Activated CD8-positive, alpha-beta memory T cell treated with anti-CD3 and anti-CD28 coated beads, Interleukin-2, amount 50 U/mL, for 4 hours (primary cell): Measurements from ENCODE around the gene USP21.
"Not testable (repeated sequence)": the region's sequence is repeated elsewhere in the genome, so short reads cannot be mapped to it uniquely, and the experiment has no call there.

Experiments used
- DNase-seq: peaks from one replicate; pipeline ENCODE4 v3.0.0-alpha.2; 2020

The USP21 gene, protein sequence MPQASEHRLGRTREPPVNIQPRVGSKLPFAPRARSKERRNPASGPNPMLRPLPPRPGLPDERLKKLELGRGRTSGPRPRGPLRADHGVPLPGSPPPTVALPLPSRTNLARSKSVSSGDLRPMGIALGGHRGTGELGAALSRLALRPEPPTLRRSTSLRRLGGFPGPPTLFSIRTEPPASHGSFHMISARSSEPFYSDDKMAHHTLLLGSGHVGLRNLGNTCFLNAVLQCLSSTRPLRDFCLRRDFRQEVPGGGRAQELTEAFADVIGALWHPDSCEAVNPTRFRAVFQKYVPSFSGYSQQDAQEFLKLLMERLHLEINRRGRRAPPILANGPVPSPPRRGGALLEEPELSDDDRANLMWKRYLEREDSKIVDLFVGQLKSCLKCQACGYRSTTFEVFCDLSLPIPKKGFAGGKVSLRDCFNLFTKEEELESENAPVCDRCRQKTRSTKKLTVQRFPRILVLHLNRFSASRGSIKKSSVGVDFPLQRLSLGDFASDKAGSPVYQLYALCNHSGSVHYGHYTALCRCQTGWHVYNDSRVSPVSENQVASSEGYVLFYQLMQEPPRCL

DNA sequence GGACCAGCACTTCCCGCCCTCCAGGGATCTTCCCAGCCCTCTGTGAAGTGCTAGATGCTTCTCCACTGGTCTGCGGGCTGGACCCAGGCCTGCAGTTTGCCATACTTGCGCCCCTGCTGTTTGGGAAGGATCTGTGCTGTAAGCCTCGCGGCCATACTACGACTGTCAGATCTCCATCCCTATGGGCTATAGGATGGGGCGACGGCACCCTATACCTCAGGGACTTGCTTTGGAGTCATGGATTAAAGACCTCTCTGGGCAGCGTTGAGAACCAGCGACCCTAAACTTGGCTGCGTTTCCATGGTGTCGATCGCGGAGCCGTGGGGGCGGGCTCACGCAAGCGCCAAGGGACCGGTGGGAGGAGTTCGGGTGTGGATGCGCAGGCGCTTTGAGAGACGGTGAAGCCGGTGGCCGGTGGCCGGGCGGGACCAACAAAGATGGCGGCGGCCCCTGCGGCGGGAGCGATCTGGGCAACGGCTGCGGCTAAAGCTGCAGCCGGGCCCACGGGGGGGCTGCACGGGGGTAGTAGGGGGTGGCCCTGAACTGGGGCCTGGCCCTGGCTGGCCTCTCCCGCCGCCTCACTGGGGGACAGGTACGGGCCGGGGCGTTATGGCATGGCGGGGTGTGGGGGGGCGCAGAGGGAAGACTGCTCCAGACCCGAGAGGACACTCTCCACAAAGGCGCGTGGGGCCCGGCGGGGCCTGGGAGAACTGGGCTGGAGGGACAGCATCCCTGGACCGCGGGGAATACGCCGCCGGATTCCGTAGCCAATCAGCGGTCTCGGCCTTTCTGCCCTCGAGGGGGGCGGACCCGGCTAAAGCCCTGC is at the start of gene USP21:
USP21 (plus strand) TSS at position 414 of the 826 bp plus-strand sequence. CDS start 1,141 bp downstream, outside the sequence.
- peak; percentile 90 for DNase-seq

DNA sequence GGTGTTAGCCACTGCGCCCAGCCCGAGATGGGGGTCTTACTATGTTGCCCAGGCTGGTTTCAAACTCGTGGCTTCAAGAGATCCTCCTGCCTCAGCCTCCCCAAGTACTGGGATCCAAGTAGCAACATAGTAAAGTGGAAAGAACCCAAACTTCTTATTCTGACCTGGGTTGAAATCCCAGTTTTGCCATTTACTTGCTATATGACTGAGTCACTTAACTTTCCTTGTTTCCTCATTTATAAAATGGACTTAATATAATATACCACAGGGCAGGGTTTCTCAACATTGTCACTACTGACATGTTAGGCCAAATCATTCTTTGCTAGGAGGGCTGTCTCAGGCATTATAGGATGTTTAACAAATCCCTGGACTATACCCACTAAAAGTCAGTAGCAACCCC is 48.2 kb upstream of the USP21 start:
- DNase-seq, result no peak

DNA sequence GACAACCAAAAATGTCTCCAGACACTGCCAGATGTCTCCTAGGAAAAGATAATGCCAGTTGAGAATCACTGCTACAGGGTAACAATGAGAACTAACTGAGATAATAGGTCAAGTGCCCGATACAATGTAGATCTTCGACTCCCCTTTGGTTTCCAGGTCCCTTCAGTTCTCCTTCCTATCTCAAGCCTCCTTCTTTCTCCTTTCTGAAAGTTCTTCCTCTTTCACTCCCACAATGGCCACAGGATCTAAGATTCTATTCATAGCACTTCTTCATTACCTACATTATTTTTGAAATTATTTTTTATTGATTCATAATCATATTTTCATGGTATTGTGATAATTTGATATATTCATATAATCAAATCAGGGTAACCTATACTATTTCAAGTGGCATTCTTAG is 47.8 kb upstream of the USP21 start:
- DNase-seq, result no peak

DNA sequence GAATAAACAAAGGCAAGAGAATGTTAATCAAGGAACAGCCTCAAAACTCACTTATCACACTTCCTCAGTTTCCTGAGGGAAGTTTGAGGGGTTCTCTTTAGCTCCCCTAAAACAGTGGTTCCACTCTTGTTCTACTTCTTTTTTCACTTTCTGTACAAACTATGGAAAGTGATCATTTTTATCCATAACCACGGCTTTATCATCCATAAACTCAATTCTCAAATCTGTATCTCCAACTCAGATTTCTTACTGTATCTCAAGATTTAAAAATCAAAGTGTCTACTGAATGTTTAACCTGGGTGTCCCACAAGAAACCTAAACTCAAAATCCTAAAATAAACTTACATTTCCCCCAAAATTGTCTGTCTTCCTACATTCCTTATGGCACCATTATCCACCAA is 45.4 kb upstream of the USP21 start:
- no peak for DNase-seq

DNA sequence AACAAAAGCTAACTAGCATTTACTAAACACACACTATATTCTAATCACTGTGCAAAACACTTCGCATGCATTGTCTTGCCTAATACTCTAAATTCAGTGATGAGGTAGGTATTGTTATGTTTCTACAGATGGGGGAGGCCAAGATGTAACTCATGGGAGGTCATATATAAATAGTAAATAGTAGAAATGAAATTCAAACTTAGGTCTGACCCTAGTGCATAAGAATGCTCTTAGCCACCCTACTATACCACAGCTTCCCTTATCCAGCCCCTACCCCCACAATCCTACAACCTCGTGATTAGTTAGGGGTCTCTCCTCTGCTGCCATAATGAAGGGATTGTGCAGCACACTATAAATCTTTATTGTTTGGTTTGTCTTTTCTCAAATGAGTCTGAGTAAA is 44.7 kb upstream of the USP21 start:
- no peak for DNase-seq

DNA sequence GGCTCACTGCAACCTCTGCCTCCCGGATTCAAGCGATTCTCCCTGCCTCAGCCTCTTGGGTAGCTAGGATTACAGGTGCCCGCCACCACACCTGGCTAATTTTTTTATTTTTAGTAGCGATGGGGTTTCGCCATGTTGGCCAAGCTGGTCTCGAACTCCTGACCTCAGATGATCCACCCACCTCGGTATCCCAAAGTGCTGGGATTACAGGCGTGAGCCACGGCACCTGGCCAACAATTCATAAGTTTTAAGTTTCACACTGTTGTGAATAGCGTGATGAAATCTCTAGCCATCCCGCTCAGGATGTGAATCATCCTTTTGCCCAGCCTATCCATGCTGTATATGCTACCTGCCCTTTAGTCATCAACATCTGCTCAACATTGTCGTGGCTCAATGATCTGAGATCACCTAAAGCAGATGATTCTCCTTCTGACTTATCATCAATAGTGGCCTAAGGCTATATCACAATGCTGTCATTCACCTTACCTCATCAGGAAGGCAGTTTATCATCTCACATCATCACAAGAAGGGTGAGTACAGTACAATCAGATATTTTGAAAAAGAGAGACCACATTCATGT is 44.1 kb upstream of the USP21 start:
- DNase-seq, result peak; percentile 29

DNA sequence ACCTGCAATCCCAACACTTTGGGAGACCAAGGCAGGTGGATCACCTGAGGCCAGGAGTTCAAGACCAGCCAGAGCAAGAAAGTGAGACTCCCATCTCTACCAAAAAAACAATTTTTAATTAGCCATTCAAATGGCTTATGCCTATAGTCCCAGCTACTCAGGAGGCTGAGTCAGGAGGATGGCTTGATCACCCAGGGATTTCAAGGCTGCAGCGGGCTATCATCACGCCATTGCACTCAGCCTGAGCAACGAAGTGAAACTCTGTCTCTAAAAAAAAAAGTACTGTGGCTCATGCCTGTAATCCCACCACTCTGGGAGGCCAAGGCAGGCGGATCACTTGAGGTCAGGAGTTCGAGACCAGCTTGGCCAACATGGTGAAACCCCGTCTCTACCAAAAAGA is 43.3 kb upstream of the USP21 start:
- not testable (repeated sequence) for DNase-seq

DNA sequence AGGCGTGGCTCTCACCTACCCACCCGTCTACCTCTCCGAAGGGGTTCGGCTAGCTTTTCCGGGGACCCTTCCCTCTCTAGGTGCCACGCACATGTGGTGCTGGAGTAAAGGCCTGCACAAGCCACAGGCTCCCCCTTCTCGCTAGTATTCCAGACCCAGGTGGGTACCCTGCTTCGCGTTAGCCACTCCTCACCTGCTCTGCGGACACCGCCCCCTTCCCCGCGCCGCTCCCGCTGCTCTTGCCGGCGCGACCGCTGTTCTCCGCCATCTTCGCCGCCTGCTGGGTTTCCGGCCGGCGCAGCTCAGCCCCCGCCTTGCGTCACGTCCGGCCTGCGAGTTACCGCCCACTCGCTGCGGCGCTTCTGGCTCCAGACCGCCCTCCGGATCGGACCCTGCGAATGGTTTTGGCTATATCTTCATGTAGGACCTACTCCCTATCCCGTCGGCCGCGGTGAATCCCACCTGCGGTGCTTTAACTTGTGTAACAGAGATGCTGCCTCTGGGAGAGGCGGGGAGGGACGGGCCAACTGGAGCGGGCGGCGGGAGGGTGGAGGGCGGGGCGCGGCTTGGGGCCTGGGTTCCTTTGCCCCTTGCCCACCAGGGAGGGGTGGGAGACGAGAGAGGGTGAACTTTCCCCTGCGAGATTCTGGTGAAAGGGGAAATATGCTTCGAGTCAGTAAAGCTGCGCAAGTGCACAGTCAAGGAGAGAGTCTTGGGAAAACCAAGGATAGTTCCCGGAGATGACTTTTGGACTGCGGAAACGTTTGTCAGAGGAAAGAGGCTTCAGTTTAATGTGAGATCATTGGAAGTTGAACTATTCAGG is 41.3 kb upstream of the USP21 start, which contains the start of the genes NIT1 and PFDN2:
NIT1 (plus strand) TSS at position 347 of the 823 bp plus-strand sequence; CDS start at position 419, 72 bp downstream.
PFDN2 (minus strand) TSS at position 279 of the 823 bp plus-strand sequence; CDS start at position 268, 11 bp downstream.
- peak; percentile 85 for DNase-seq

DNA sequence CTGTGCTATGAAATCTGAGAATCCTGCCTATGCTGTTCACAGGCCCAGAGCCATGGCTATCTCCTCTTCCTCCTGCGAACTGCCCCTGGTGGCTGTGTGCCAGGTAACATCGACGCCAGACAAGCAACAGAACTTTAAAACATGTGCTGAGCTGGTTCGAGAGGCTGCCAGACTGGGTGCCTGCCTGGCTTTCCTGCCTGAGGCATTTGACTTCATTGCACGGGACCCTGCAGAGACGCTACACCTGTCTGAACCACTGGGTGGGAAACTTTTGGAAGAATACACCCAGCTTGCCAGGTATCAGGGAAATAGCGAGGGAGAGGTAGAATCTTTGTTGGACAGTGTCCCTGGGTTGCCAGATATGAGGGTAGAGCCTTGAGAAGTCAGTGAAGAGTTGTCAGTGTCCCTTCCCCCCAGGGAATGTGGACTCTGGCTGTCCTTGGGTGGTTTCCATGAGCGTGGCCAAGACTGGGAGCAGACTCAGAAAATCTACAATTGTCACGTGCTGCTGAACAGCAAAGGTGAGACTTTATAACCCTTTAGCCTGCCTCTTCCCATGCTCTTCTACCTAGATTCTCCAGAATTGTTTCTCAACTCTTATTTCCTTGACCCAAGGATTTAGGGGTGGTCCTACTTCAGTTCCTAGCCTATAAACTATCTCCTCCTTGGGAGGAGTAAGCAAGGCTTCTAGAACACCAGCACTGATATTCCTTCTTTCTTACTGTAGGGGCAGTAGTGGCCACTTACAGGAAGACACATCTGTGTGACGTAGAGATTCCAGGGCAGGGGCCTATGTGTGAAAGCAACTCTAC is 40.0 kb upstream of the USP21 start:
- peak; percentile 53 for DNase-seq

DNA sequence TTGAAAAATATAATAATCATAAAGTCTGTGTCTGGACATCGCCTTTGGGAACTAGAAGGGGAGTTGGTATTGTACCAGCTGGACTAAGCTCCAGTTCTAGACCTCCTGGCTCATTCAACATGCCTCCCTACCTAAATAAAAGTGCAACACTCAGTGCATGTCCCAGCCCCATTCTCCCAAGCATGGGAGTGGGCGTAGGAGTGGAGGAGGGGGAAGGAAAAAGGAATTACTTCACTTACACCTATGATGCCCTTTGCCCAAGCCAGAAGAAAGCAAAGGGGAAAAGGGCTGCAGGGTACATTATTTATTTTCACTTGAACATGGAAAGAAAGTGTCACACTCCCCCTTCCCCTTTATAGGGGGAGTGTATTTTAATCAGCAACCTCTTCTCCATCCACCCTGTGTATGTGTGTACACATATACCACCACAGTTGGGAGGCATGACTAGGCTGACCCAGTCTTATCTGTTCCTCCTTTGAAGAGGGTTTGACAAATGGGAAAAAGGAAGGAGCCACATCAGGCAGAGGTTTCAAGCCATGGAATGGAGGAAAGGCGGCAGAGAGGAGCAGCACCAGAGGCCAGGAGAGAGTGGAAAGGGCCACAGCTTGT is 38.2 kb upstream of the USP21 start:
- DNase-seq, result no peak

DNA sequence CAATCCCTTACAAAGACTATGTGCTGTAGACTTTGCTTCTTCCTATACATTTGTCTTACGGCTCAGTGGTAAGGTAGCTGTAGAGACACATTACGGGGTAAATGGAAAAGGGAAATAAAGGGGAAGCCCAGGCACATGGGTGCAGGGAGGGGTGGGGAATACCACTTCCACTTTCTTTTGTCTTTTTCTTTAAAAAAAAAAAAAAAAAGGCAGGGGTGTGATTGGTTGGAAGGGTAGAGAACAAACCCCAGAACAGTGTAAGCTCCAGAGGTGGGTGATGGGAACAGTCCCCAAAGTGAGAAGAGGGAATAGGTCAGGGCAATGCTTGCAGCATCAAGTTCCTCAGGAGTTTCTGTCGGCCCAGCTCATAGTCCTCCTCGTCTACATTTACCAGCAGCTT is 37.5 kb upstream of the USP21 start:
- DNase-seq, result no peak

DNA sequence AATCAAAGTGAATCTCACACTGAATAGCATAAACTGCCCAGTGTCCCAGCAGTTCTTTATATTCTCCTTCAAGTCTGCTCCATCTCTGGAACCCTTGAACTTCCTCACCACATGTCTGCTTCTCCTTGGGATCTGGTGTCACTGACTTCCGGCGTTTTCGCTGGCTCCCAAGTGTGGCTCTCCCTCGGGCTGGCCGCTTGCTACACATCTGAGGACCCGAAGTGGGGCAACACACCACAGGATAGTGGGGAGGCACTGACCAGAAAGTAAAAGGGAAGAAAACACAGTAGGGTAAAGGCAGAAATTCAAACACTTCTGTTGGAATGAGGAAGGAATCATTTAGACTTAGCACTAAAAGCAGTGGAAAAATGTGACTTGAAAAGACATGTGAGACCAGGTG is 36.3 kb upstream of the USP21 start:
- no peak for DNase-seq

DNA sequence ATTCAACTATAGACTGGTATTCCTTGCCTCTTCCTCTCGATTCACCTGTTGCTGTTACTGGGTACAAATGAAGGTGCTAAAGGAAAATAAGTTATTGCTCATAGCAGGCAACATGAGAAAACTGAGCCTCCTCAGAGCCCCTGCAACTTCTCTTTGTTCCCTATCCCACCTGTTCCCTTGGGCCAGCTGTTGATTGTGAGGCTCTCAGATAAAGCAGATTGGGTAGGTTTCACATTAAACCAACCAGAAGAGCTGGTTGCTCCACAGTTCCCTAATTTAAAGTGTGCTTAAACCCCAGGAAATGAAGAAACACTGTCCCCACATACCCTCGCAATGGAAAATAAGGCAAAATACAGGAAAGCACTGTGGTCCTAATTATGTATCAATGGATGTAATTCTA is 31.7 kb upstream of the USP21 start:
- no peak for DNase-seq

DNA sequence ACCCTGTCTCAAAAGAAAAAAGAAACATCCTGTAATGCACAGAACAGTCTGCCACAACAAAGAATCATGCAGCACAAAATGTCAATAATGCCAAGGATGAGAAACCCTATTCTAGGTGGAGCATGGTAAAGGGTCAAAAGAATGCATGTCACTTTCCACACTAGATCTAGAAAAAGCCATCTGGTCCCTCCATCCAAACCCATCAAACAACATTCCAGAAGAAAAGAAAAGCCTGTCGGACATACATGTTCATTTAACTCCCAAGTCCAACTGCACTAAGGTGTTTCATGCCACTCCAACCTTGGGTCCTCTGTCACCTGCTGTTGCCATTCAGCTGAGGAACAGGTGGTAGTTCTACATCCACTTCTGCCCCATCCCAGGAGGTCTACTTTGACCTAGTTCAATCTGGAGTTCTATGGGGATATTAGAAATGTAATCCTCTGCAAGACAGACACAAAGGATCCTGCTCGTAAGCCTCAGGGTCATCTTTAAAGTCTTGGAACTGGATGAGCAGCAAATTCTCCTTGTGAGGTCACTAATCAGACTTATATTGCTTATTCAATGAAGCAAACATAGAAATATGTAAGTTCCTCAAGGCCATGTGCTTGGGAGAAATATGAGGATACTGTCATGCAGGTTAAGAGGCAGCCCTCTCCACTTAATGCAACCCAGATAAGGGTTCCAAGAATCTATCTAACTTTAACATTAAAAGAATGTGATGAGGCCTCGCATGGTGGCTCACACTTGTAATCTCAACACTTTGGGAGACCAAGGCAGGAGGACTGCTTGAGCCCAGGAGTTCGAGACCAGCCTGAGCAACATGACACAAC is 30.5 kb upstream of the USP21 start:
- no peak for DNase-seq

DNA sequence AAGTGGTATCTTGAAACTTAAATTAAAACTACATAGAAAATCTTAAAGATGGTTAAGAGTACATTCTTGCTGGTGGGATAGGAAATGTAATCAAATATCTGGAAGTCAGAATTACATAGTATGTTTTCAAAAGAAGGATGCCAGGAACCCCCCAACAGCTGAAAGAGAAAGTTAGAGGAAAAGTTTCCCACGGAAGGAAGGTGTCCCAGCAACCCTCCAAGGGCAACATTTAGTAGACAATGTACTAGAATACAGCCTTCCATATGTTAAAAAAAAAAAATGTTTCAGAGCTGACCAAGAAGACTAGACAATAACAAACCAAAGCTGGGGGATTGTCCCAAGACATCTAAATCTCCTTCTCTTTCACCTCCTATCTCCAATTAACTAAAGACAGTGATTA is 29.0 kb upstream of the USP21 start:
- DNase-seq, result no peak

DNA sequence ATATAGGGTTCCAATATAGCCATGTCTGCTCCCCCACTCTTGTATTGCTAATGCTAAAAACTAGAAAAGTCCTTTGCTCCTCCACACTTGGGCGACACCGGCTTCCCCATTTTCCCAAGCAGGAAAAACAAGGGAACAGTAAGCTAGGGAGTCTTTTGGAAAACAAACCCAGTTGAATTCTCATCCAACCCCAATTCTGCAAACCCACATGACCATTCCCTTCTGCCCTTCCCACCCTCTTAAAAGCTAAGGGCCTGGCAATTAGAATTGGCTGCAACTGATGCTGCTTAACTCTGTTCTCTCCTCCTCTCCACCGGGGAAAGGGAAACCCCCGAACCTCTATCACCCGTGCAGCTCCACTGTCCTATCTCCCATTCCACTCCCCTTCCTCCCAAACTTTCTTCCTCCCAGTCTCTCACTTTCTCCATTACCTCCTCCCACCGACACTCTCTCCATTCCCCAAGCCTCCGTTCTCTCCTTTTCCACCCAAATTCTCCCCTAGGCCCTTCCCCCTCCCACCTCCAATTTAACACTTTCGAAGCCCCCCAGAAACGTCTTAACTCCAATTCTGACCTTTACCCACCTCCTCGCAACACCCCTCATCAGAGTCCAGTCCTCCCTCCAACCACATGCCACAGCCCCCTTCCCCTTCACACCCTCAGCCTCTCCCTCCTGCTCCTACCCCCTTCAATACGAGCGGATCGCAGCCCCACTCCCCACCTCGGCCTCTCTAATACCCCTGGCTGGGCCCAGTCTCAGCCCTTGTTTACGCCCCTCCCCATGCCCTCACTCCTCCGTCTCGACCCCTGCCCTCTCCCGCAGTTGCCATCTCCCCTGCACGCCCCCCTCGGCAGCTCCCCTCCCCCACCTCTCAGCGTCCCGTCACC is 27.5 kb upstream of the USP21 start:
- DNase-seq, result no peak

DNA sequence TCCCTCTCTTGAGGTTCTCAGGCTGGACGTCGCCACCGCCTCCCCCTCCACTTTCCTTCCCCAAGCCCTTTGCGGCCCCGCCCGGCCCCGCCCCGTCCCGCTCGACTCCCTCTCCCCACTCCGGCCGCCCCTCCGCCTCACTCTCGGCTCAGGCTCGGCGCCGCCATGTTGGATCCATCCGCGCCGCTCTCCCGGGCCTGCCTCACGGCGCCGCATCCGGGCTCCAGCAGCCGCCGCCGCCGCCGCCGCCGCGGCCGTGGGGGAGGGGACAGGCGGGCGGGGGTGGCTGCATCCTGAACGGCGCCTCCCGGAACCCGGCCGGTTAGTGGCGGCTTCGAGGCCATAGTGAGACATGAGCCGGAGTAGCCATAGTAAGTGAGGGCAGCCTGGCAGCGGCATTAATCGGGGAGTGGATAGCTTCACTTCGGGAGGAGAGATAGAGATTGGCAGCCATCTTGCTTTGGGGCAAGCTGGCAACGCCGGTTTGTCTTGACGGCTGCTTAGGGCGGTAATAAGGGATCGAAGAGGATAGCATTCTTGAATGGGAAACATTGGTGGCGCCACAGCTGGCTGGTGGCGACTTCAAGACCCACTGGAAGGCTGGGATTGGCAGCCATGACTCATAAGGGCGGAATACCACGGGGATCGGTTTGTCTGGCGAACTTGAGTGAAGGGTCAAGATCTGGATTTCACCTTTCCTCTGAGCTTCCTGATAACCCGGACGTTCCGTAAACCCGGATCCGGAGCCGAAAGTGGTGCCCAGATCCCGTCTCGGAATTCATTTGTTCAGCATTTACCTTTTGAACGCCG is 26.7 kb upstream of the USP21 start, which contains the start of gene DEDD:
DEDD (minus strand) TSS at position 258 of the 810 bp plus-strand sequence. CDS start 8,205 bp downstream, outside the sequence.
- peak; percentile 87 for DNase-seq
